SK-N-MC (cell line): ENCODE results near the gene PROK2.

Experiments used
- EZH2 ChIP-seq: fragments of 200-600 bp; sonication (generic); IDR thresholded peaks from one replicate; pipeline ENCODE4 v1.6.1; 2017; ENCODE audit warnings: antibody characterized with exemption
- FOXP2 ChIP-seq: optimal IDR thresholded peaks from 2 replicates; pipeline ENCODE3; 2011; ENCODE audit warnings: mild to moderate bottlenecking, moderate library complexity; ENCODE audit not compliant: insufficient read depth; ENCODE audit errors: extremely low read length, control extremely low read depth
- POLR2AphosphoS5 ChIP-seq: IDR thresholded peaks from 2 replicates; pipeline ENCODE4 v1.6.1; 2012; ENCODE audit warnings: mild to moderate bottlenecking, low read depth, low read length, borderline replicate concordance

GRCh38 chr3:71744738-71745137 lies 40.2 kb downstream of the PROK2 start:
- no peak for TF ChIP-seq FOXP2
- no peak for TF ChIP-seq EZH2
- no peak for TF ChIP-seq POLR2AphosphoS5
